Measurements from ENCODE around the gene SAT2.

The SAT2 gene

GRCh38 chr17:7576432-7576937, 51.1 kb downstream of the SAT2 start:
- no peak for DNase-seq (ENCODE audit: low read depth in 1 of 2, low spot score in 1 of 2)

Measured in stimulated activated CD4-positive, alpha-beta T cell treated with anti-CD3 and anti-CD28 coated beads, Interleukin-15, amount 100 ng/mL, for 1 hour (primary cell).